ENCODE data around the gene COLGALT1. TPM values are rescaled to one million over a fixed set of nuclear protein-coding genes. Genes with fewer than 3 reads are reported as not detected.

Gene COLGALT1
- total and polyA plus RNA-seq, 10 of the 15 experiments (the other 5 are each of a cell fraction or from before 2014, with no cell fraction given), result 1.2 to 78.8 (median 29.8) TPM

DNA sequence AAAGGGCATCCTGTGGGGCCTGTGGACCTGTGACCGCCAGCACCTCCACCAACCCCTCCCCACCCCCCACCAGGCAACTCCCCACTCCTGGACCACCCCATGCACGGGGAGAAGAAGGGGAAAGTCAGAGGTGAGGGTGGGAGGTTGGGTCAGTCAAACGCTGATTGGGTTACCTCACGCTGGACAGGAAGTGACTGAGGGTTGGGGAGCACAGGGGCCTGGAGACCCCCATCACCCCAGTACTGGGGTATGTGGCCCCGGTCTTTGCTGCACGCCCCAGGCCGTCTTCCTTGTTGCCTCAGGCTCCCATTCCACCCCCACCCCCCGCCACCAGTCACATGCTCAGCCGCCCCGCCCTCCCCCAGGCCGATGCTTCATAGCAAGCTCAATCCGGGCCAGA lies 59.0 kb downstream of the COLGALT1 start:
- H3K4me2 ChIP-seq (ENCODE audit: control insufficient read depth, insufficient read depth), result no peak overlapping the region
- H3K27ac ChIP-seq (ENCODE audit: control insufficient read depth, insufficient read depth), result no peak overlapping the region
- H3K9me3 ChIP-seq (replicated peaks; ENCODE audit: control insufficient read depth, insufficient read depth, low read length), result no peaks in the 10 kb centered on the region; the same call in 2 of the 3 replicates
- no peaks in the 10 kb centered on the region for H4K20me1 ChIP-seq (ENCODE audit: control insufficient read depth, insufficient read depth)
- DNase-seq (ENCODE audit: low read depth, low spot score), result no peak
- H2AFZ ChIP-seq (ENCODE audit: control insufficient read depth, low read depth, low read length), result no peak overlapping the region
- CTCF ChIA-PET, result no interaction called here
- POLR2A ChIA-PET, result interaction anchor here (0.7 kb wide), 1 partner anchor 113 kb away, joined by 5 read pairs; no protein-coding TSS in a partner anchor
- H3K79me2 ChIP-seq (ENCODE audit: control insufficient read depth, insufficient read depth, low read length), result no peaks in the 10 kb centered on the region
- in situ Hi-C loops (cut with MboI) (no loop called here), intact Hi-C loops (cut with micrococcal nuclease; ENCODE audit: unreplicated experiment) (no loop called here)
- no peak for FAIRE-seq
- no peak for ATAC-seq
- H3K4me3 ChIP-seq, result no peak overlapping the region
- WGBS (ENCODE audit: insufficient coverage, insufficient replicate concordance, low lambda C conversion rate, missing lambda C conversion rate), result 46% methylated on average over 5 of the region's 12 CpGs
- BruUV-seq (replicated peaks), result no TSS peak
- H3K4me1 ChIP-seq (ENCODE audit: control insufficient read depth, insufficient read depth, low read length), result peaks cover 5% of the 10 kb centered on the region; the same call in 1 of the 2 replicates
- RAD21 ChIA-PET (ENCODE audit: unreplicated experiment), result no interaction called here
- no peaks in the 10 kb centered on the region for H3K27me3 ChIP-seq (replicated peaks in 1 of 2; ENCODE audit: control insufficient read depth in 2 of 2, insufficient read depth in 2 of 2, low read length in 1 of 2)
- H3K9ac ChIP-seq (ENCODE audit: control insufficient read depth, insufficient read depth, low read length), result no peak overlapping the region
- no peaks in the 10 kb centered on the region for H3K36me3 ChIP-seq (ENCODE audit: control insufficient read depth in 2 of 2, insufficient read depth in 2 of 2, low read length in 1 of 2)
- SMC1A ChIA-PET (ENCODE audit: uncharacterized antibody, unreplicated experiment), result no interaction called here
- TF ChIP-seq CREB1 (IDR thresholded peaks at IDR 0.05; ENCODE audit: low read depth), result no peak
- no peak for TF ChIP-seq NR2C2 (IDR thresholded peaks at IDR 0.05; ENCODE audit: borderline replicate concordance, control insufficient read depth, insufficient read length, low read depth)
- no peak for TF ChIP-seq CHD2 (IDR thresholded peaks at IDR 0.05; ENCODE audit: borderline replicate concordance, low read depth, low read length)
- no peak for TF ChIP-seq BRCA1 (IDR thresholded peaks at IDR 0.05; ENCODE audit: low read depth, low read length)
- TF ChIP-seq KAT2A (conservative IDR thresholded peaks at IDR 0.05; ENCODE audit: control insufficient read depth, low read depth, low read length), result no peak
- no peak for TF ChIP-seq ZZZ3 (IDR thresholded peaks at IDR 0.05; ENCODE audit: control insufficient read depth, insufficient read length, low read depth)
- no peak for TF ChIP-seq MTA3 (IDR thresholded peaks at IDR 0.05; ENCODE audit: borderline replicate concordance, low read length)
- TF ChIP-seq, protein P1, sequence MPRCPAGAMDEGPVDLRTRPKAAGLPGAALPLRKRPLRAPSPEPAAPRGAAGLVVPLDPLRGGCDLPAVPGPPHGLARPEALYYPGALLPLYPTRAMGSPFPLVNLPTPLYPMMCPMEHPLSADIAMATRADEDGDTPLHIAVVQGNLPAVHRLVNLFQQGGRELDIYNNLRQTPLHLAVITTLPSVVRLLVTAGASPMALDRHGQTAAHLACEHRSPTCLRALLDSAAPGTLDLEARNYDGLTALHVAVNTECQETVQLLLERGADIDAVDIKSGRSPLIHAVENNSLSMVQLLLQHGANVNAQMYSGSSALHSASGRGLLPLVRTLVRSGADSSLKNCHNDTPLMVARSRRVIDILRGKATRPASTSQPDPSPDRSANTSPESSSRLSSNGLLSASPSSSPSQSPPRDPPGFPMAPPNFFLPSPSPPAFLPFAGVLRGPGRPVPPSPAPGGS (IDR thresholded peaks at IDR 0.05; ENCODE audit: borderline replicate concordance, insufficient read depth, low read depth, low read length, poor library complexity, severe bottlenecking), result no peak
- no peak for TF ChIP-seq MXI1 (IDR thresholded peaks at IDR 0.05; ENCODE audit: low read depth, low read length)
- no peak for TF ChIP-seq ZNF24 (IDR thresholded peaks at IDR 0.05)
- no peak for TF ChIP-seq SREBF2 (IDR thresholded peaks at IDR 0.05; ENCODE audit: low read length)
- TF ChIP-seq HDGF (IDR thresholded peaks at IDR 0.05), result no peak
- TF ChIP-seq, protein P2, sequence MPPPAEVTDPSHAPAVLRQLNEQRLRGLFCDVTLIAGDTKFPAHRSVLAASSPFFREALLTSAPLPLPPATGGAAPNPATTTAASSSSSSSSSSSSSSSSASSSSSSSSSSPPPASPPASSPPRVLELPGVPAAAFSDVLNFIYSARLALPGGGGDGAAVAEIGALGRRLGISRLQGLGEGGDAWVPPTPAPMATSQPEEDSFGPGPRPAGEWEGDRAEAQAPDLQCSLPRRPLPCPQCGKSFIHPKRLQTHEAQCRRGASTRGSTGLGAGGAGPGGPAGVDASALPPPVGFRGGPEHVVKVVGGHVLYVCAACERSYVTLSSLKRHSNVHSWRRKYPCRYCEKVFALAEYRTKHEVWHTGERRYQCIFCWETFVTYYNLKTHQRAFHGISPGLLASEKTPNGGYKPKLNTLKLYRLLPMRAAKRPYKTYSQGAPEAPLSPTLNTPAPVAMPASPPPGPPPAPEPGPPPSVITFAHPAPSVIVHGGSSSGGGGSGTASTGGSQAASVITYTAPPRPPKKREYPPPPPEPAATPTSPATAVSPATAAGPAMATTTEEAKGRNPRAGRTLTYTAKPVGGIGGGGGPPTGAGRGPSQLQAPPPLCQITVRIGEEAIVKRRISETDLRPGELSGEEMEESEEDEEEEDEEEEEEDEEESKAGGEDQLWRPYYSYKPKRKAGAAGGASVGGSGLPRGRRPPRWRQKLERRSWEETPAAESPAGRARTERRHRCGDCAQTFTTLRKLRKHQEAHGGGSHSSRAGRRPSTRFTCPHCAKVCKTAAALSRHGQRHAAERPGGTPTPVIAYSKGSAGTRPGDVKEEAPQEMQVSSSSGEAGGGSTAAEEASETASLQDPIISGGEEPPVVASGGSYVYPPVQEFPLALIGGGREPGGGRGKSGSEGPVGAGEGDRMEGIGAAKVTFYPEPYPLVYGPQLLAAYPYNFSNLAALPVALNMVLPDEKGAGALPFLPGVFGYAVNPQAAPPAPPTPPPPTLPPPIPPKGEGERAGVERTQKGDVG (CRISPR knock-in tag; IDR thresholded peaks at IDR 0.05), result no peak
- no peak for TF ChIP-seq ZNF384 (IDR thresholded peaks at IDR 0.05; ENCODE audit: borderline replicate concordance, low read depth, low read length)
- no peak for TF ChIP-seq RAD21 (IDR thresholded peaks at IDR 0.05; ENCODE audit: insufficient read depth, low read depth, low read length)
- no peak for TF ChIP-seq RELA (IDR thresholded peaks at IDR 0.05; ENCODE audit: borderline replicate concordance, partially characterized antibody)
- no peak for TF ChIP-seq SUPT20H (IDR thresholded peaks at IDR 0.05; ENCODE audit: borderline replicate concordance, control insufficient read depth, low read depth, low read length)
- no peak for TF ChIP-seq NFIC (IDR thresholded peaks at IDR 0.05; ENCODE audit: low read depth, low read length)
- TF ChIP-seq, protein P3, sequence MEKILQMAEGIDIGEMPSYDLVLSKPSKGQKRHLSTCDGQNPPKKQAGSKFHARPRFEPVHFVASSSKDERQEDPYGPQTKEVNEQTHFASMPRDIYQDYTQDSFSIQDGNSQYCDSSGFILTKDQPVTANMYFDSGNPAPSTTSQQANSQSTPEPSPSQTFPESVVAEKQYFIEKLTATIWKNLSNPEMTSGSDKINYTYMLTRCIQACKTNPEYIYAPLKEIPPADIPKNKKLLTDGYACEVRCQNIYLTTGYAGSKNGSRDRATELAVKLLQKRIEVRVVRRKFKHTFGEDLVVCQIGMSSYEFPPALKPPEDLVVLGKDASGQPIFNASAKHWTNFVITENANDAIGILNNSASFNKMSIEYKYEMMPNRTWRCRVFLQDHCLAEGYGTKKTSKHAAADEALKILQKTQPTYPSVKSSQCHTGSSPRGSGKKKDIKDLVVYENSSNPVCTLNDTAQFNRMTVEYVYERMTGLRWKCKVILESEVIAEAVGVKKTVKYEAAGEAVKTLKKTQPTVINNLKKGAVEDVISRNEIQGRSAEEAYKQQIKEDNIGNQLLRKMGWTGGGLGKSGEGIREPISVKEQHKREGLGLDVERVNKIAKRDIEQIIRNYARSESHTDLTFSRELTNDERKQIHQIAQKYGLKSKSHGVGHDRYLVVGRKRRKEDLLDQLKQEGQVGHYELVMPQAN (conservative IDR thresholded peaks at IDR 0.05), result no peak

Data from GM12878 (cell line).